Hepatocyte (in vitro differentiated cells): Measurements from ENCODE around the gene RPUSD3. TPM values are rescaled to one million over a fixed set of nuclear protein-coding genes. Genes with fewer than 3 reads are reported as not detected.
"Not testable (repeated sequence)": the region's sequence is repeated elsewhere in the genome, so short reads cannot be mapped to it uniquely, and the experiment has no call there.

Experiments used
- DNase-seq: peaks from one replicate; pipeline ENCODE4 v3.0.0-alpha.2; 2016; ENCODE audit warnings: low spot score
- H2AFZ ChIP-seq: fragments of 200-600 bp; sonication (generic); 2 replicates; pipeline ENCODE4 v1.6.0; 2016; ENCODE audit warnings: antibody characterized with exemption, mild to moderate bottlenecking
- H3K27ac ChIP-seq: fragments of 200-600 bp; sonication (generic); 2 replicates; pipeline ENCODE4 v1.5.1; 2016; ENCODE audit warnings: mild to moderate bottlenecking
- H3K27me3 ChIP-seq: fragments of 200-600 bp; sonication (generic); 2 replicates; pipeline ENCODE4 v1.6.1; 2016
- H3K36me3 ChIP-seq: fragments of 200-600 bp; sonication (generic); replicated peaks from 2 replicates; pipeline ENCODE4 v1.5.1; 2016; ENCODE audit warnings: low read depth; ENCODE audit not compliant: insufficient read depth
- H3K4me1 ChIP-seq: fragments of 200-600 bp; sonication (generic); 2 replicates; pipeline ENCODE4 v1.5.1; 2016; ENCODE audit warnings: mild to moderate bottlenecking, moderate library complexity; ENCODE audit not compliant: insufficient read depth
- H3K4me2 ChIP-seq: fragments of 200-600 bp; sonication (generic); 2 replicates; pipeline ENCODE4 v1.6.0; 2016
- H3K4me3 ChIP-seq: fragments of 200-600 bp; sonication (generic); 2 replicates; pipeline ENCODE4 v1.5.1; 2016; ENCODE audit warnings: mild to moderate bottlenecking
- H3K79me2 ChIP-seq: fragments of 200-600 bp; sonication (generic); 2 replicates; pipeline ENCODE4 v1.6.0; 2017; ENCODE audit warnings: mild to moderate bottlenecking
- H3K9me2 ChIP-seq: fragments of 200-600 bp; sonication (generic); replicated peaks from 2 replicates; pipeline ENCODE4 v1.6.0; 2017; ENCODE audit warnings: mild to moderate bottlenecking; ENCODE audit not compliant: insufficient read depth
- H3K9me3 ChIP-seq: fragments of 200-600 bp; sonication (generic); 2 replicates; pipeline ENCODE4 v1.5.1; 2016; ENCODE audit warnings: low read depth, mild to moderate bottlenecking
- H4K20me1 ChIP-seq: fragments of 200-600 bp; sonication (generic); 2 replicates; pipeline ENCODE4 v1.6.0; 2016; ENCODE audit warnings: mild to moderate bottlenecking; ENCODE audit not compliant: insufficient read depth, poor library complexity, severe bottlenecking
- EZH2 ChIP-seq: fragments of 200-600 bp; sonication (generic); IDR thresholded peaks from 2 replicates; pipeline ENCODE4 v1.6.1; 2016; ENCODE audit warnings: antibody characterized with exemption, mild to moderate bottlenecking, borderline replicate concordance
- EZH2phosphoT487 ChIP-seq: fragments of 200-600 bp; sonication (generic); IDR thresholded peaks from one replicate; pipeline ENCODE4 v1.6.1; 2018; ENCODE audit warnings: antibody characterized with exemption, mild to moderate bottlenecking, low read depth, moderate library complexity; ENCODE audit not compliant: unreplicated experiment, severe bottlenecking
- WGBS: methylation state at CpG from one replicate; pipeline ENCODE4 v1.1.6; 2016; ENCODE audit warnings: low lambda C conversion rate; ENCODE audit errors: missing lambda C conversion rate; 5-methylcytosine and 5-hydroxymethylcytosine counted together
- polyA plus RNA-seq: library from polyadenylated mRNA; unstranded; fragments of >200 nt; fragmentation: Nextera tagmentation; extraction: Ambion mirVana; gene quantifications from 2 replicates; pipeline ENCODE4 v1.2.1, GENCODE V29; 2016
- total RNA-seq: library from RNA; depleted of rRNA; stranded (reverse); fragments of >200 nt; gene quantifications from 2 replicates; pipeline ENCODE4 v1.2.3, GENCODE V29; 2014
- TF ChIP-seq, protein P1 (sequence below): fragments of 200-600 bp; sonication (generic); IDR thresholded peaks from 2 replicates; pipeline ENCODE4 v1.5.1; 2016; ENCODE audit warnings: antibody characterized with exemption, mild to moderate bottlenecking; ENCODE audit not compliant: poor library complexity

The RPUSD3 gene
- total and polyA plus RNA-seq, 2 experiments from 2014 or later, result 37.4 to 74.7 TPM

DNA sequence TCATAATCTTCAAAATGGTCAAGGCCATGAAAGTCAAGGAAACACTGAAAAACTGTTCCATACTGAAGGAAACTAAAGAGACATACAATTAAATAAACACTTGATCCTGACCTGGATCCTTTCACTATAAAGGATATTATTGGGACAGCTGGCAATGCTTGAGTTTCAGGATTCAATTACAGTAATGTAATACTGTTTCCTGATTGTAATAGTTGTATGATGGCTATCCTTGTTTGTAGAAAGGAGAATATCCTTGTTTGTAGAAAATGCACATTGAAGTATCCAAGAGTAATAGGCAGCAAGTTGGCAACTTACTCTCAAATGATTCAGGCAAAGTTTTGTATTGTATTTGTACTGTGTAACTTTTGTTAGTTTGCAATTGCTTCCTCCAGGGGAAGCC lies 31.6 kb upstream of the RPUSD3 start:
- no peak overlapping the region for H3K4me3 ChIP-seq
- no peak for DNase-seq
- H4K20me1 ChIP-seq, result no peaks in the 10 kb centered on the region
- no peak overlapping the region for H3K4me2 ChIP-seq
- peaks cover 23% of the 10 kb centered on the region for H3K4me1 ChIP-seq
- H3K27me3 ChIP-seq, result no peaks in the 10 kb centered on the region
- no peaks in the 10 kb centered on the region for H3K36me3 ChIP-seq
- H3K27ac ChIP-seq, result no peak overlapping the region
- H2AFZ ChIP-seq, result no peak overlapping the region
- no peaks in the 10 kb centered on the region for H3K79me2 ChIP-seq
- no peaks in the 10 kb centered on the region for H3K9me3 ChIP-seq
- no peaks in the 10 kb centered on the region for H3K9me2 ChIP-seq
- TF ChIP-seq EZH2 (no peak), EZH2phosphoT487 (no peak)
- TF ChIP-seq, protein P1, sequence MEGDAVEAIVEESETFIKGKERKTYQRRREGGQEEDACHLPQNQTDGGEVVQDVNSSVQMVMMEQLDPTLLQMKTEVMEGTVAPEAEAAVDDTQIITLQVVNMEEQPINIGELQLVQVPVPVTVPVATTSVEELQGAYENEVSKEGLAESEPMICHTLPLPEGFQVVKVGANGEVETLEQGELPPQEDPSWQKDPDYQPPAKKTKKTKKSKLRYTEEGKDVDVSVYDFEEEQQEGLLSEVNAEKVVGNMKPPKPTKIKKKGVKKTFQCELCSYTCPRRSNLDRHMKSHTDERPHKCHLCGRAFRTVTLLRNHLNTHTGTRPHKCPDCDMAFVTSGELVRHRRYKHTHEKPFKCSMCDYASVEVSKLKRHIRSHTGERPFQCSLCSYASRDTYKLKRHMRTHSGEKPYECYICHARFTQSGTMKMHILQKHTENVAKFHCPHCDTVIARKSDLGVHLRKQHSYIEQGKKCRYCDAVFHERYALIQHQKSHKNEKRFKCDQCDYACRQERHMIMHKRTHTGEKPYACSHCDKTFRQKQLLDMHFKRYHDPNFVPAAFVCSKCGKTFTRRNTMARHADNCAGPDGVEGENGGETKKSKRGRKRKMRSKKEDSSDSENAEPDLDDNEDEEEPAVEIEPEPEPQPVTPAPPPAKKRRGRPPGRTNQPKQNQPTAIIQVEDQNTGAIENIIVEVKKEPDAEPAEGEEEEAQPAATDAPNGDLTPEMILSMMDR, result no peak

DNA sequence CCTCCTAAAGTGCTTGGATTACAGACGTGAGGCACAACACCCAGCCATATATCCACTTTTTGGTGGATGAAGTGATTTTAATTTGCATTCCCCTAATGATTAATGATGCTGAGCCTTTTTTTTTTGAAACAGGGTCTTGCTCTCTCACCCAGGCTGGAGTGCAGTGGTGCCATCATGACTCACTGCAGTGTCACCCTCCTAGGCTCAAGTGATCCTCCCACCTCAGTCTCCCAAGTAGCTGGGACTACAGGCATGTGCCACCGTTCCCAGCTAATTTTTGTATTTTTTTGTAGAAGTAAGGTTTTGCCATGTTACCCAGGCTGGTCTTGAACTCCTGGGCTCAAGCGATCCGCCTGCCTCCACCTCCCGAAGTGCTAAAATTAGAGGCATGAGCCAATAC lies 28.3 kb upstream of the RPUSD3 start:
- H3K9me3 ChIP-seq, H2AFZ ChIP-seq, H4K20me1 ChIP-seq, H3K9me2 ChIP-seq, H3K27me3 ChIP-seq, DNase-seq, H3K36me3 ChIP-seq, H3K4me1 ChIP-seq, H3K27ac ChIP-seq, H3K4me2 ChIP-seq, H3K79me2 ChIP-seq, H3K4me3 ChIP-seq: not testable (repeated sequence)
- WGBS, result 85% methylated on average over 5 of the region's 5 CpGs

DNA sequence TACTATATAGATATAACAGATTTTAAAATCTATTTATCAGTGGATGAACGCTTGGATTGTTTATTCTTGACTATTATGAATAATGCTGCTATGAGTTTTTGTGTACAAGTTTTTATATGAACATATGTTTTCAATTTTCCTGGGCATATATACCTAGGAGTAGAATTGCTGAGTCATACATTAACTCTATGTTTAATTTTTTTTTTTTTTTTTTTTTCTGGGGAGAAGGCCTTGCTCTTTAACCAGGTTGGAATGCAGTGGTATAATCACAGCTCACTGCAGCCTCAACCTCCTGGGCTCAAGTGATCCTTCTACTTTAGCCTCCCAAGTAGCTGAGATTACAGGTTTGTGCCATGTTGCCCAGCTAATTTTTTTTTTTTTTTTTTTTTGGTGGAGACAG lies 27.2 kb upstream of the RPUSD3 start:
- H3K4me2 ChIP-seq, result no peak overlapping the region
- TF ChIP-seq, protein P1, result no peak
- no peak for TF ChIP-seq EZH2
- TF ChIP-seq EZH2phosphoT487, result no peak
- no peak for DNase-seq
- H3K27ac ChIP-seq, result no peak overlapping the region
- no peaks in the 10 kb centered on the region for H3K9me3 ChIP-seq
- no peaks in the 10 kb centered on the region for H3K36me3 ChIP-seq
- no peaks in the 10 kb centered on the region for H3K79me2 ChIP-seq
- no peaks in the 10 kb centered on the region for H4K20me1 ChIP-seq
- peaks cover 4% of the 10 kb centered on the region for H3K4me1 ChIP-seq
- 49% methylated on average over 1 of the region's 1 CpG for WGBS
- no peaks in the 10 kb centered on the region for H3K27me3 ChIP-seq
- no peak overlapping the region for H3K4me3 ChIP-seq
- H3K9me2 ChIP-seq, result no peaks in the 10 kb centered on the region
- H2AFZ ChIP-seq, result no peak overlapping the region

DNA sequence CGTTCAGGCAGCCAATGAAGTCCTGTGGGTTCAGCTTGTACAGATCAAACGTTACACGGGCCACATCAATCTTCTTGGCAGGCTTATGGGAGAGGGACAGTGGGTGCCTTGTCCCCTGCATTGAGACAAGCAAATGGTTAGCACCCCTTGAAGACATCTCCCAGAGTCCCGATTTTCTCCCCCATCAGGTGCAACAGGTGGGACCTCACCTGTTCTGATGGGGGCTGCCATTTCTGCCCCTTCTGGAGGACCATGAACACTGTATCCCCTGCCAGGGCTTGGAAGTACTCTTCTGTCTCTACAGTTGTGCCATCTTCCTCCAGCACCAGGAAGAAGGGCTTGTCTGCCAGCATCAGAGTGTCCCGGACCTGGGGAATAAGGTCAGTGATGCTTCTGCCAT lies 26.1 kb upstream of the RPUSD3 start:
- 85% methylated on average over 5 of the region's 5 CpGs for WGBS
- H3K27me3 ChIP-seq, result no peaks in the 10 kb centered on the region
- H3K36me3 ChIP-seq, result no peaks in the 10 kb centered on the region
- no peaks in the 10 kb centered on the region for H3K9me3 ChIP-seq
- no peak overlapping the region for H2AFZ ChIP-seq
- no peaks in the 10 kb centered on the region for H4K20me1 ChIP-seq
- H3K4me1 ChIP-seq, result peaks cover 4% of the 10 kb centered on the region
- no peak overlapping the region for H3K4me3 ChIP-seq
- H3K27ac ChIP-seq, result no peak overlapping the region
- no peaks in the 10 kb centered on the region for H3K9me2 ChIP-seq
- DNase-seq, result no peak
- no peaks in the 10 kb centered on the region for H3K79me2 ChIP-seq
- H3K4me2 ChIP-seq, result no peak overlapping the region
- TF ChIP-seq, protein P1, result no peak
- no peak for TF ChIP-seq EZH2phosphoT487
- no peak for TF ChIP-seq EZH2
